ENCODE measurements around the gene IL1RL2. TPM values are rescaled to one million over a fixed set of nuclear protein-coding genes. Genes with fewer than 3 reads are reported as not detected.
A peak's percentile ranks its signal among the peaks of the same experiment; 100 is the strongest.

IL1RL2 gene
- total RNA-seq, 1 donor from 2014 or later: 1.0 TPM

DNA sequence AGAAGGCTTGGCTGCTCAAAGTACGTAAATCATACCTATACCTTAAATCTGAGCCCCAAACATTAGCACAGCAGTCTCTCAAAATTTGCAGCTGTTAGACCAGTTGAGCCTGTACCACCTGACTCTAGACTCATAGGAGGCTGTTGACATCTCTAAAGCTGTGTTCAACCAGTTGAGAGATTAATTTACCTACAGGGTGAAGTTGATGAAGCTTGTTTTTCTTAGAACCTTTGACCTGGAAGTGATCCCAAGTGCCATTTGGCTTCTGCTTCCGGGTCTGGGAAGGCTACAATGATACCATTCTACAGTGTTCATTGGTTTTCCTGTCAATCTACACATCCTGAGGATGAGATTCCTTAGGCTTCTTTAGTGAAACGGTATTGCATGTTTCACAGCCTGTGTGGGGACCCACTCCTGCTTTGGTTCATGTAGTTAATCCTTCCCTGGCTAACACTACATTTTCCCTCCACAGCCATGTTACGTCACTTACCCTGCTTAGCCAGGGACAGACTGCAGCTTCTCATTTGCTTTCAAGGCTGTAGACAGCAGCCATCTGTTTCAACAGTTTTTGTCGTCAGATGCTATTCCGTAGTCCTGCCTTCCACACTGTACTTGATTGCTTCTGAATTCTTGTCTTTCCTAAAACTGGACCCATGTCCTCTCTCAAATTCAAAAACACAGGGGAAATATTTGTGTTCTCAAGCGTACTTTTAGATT is 4.7 kb upstream of the IL1RL2 start:
- Mint-ChIP-seq H3K27ac (peak overlapping the region; percentile 84), H3K36me3 (no peaks in the 10 kb centered on the region)
- DNase-seq (ENCODE audit: extremely low spot score, unreplicated experiment): no peak

DNA sequence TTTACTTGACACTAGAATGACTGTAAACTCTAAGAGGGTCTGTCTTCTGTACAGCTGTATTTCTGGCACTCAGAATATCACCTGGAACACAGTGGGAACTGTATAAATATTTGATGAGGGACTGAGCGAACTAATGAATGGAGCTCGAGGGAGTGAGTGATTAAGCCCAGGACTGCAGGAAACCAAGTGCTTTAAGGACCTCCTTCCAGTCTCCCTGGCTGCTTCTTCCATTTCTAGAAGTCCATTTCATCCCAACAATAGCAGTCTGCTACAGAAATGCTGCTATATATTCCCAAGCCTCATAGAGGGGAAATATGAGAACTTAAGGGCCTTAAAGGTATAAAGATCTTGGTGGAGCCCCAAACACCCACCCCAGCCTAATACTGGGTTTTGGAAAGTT is 2.8 kb upstream of the IL1RL2 start:
- H3K27ac Mint-ChIP-seq: no peak overlapping the region
- TF ChIP-seq, protein P1, sequence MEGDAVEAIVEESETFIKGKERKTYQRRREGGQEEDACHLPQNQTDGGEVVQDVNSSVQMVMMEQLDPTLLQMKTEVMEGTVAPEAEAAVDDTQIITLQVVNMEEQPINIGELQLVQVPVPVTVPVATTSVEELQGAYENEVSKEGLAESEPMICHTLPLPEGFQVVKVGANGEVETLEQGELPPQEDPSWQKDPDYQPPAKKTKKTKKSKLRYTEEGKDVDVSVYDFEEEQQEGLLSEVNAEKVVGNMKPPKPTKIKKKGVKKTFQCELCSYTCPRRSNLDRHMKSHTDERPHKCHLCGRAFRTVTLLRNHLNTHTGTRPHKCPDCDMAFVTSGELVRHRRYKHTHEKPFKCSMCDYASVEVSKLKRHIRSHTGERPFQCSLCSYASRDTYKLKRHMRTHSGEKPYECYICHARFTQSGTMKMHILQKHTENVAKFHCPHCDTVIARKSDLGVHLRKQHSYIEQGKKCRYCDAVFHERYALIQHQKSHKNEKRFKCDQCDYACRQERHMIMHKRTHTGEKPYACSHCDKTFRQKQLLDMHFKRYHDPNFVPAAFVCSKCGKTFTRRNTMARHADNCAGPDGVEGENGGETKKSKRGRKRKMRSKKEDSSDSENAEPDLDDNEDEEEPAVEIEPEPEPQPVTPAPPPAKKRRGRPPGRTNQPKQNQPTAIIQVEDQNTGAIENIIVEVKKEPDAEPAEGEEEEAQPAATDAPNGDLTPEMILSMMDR (conservative IDR thresholded peaks at IDR 0.05): no peak
- peaks cover 13% of the 10 kb centered on the region for H3K27me3 Mint-ChIP-seq
- H3K9me3 Mint-ChIP-seq: no peaks in the 10 kb centered on the region
- DNase-seq (ENCODE audit: extremely low spot score, unreplicated experiment): no peak
- H3K36me3 Mint-ChIP-seq: no peaks in the 10 kb centered on the region
- peaks cover 10% of the 10 kb centered on the region for H3K4me1 Mint-ChIP-seq (ENCODE audit: unreplicated experiment)
- no peak overlapping the region for H3K4me3 Mint-ChIP-seq

More for the DNA sequence above, 4.7 kb upstream of the IL1RL2 start:
- H3K4me1 Mint-ChIP-seq (ENCODE audit: unreplicated experiment): peaks cover 10% of the 10 kb centered on the region
- TF ChIP-seq, protein P1 (conservative IDR thresholded peaks at IDR 0.05): no peak
- no peaks in the 10 kb centered on the region for H3K9me3 Mint-ChIP-seq
- peaks cover 8% of the 10 kb centered on the region for H3K27me3 Mint-ChIP-seq
- peak overlapping the region; percentile 68 for H3K4me3 Mint-ChIP-seq

DNA sequence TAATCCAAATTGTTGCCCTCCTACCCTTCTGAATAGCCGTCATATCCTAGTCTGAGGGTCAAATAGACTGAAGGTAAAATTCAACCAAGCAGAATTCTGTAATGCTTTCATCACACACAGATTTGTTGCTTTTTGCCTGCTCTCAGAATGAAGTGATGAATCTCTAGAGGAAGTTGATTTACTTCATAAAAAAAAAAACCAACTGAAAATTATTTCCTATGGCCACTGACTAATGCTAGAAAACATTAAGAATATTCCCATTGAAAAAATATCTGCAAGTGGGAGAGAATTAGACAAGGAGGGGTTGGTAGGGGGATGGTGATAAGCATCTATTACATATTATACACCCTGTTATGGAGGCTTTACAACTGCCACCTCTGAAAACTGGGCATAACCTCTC is 2.3 kb upstream of the IL1RL2 start:
- Mint-ChIP-seq H3K36me3 (no peaks in the 10 kb centered on the region), H3K27me3 (peaks cover 13% of the 10 kb centered on the region), H3K4me3 (no peak overlapping the region), H3K4me1 (ENCODE audit: unreplicated experiment) (peaks cover 10% of the 10 kb centered on the region), H3K27ac (no peak overlapping the region), H3K9me3 (no peaks in the 10 kb centered on the region)
- TF ChIP-seq, protein P1 (conservative IDR thresholded peaks at IDR 0.05): no peak
- DNase-seq (ENCODE audit: extremely low spot score, unreplicated experiment): no peak

DNA sequence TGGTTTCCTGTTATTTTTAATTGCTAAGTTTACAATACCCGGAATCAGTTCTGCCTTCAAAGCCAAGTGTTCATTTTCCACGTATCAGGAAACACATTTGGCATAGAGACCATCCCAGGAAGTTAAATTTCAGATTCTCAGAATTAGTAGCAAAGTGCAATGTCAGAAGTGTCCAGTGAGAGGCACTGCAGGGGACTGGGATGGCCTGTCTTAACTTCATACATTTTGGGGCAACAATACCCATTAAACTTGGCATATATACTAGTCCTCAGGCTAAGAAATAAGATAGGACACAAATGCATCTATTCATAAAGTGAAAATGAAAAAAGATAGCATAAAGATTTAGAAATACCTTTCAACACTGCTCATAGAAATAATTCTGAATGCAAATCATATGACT is 1.5 kb upstream of the IL1RL2 start:
- TF ChIP-seq, protein P1 (conservative IDR thresholded peaks at IDR 0.05): peak; percentile 61
- H3K9me3 Mint-ChIP-seq: no peaks in the 10 kb centered on the region
- no peaks in the 10 kb centered on the region for H3K36me3 Mint-ChIP-seq
- no peak overlapping the region for H3K4me3 Mint-ChIP-seq
- H3K27me3 Mint-ChIP-seq: peaks cover 13% of the 10 kb centered on the region
- peaks cover 11% of the 10 kb centered on the region for H3K4me1 Mint-ChIP-seq (ENCODE audit: unreplicated experiment)
- no peak for DNase-seq (ENCODE audit: extremely low spot score, unreplicated experiment)
- no peak overlapping the region for H3K27ac Mint-ChIP-seq

DNA sequence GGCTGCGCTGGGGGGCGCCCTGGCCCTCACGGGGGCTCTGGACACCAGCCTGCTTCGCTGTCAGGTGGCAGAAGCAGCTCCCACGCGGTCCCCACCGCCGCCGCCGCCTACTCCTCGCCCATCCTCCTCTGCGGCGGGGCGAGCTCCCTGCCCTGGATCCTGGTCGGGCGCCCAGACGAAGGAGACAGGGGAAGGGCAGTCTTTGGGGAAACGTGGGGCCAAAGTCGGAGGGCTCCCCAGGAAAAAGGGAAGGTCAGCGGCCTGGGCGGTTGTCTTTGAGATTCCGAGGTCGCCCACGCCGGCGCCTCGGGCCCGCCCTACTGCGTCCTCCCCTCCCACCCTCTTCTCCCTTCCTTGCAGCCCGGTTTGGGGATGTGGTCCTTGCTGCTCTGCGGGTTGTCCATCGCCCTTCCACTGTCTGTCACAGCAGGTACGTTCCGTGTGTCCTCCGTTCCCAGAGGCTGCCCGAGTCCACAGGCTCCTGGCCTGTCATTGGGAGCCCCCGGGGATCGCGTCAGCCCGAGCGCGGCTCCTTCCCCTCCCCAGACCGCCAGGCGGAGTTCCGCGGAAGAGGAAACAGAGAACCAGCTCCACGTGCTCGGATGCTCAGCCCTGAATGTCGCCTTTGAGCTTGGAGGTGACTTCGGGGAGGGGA is 800 bp downstream of the IL1RL2 start:
- Mint-ChIP-seq H3K4me3 (peak overlapping the region; percentile 86), H3K4me1 (ENCODE audit: unreplicated experiment) (peaks cover 6% of the 10 kb centered on the region)

More for the DNA sequence above, 800 bp downstream of the IL1RL2 start:
- no peaks in the 10 kb centered on the region for H3K36me3 Mint-ChIP-seq
- DNase-seq (ENCODE audit: extremely low spot score, unreplicated experiment): no peak
- no peaks in the 10 kb centered on the region for H3K9me3 Mint-ChIP-seq
- H3K27me3 Mint-ChIP-seq: peaks cover 13% of the 10 kb centered on the region
- peak overlapping the region; percentile 59 for H3K27ac Mint-ChIP-seq
- TF ChIP-seq, protein P1 (conservative IDR thresholded peaks at IDR 0.05): peak; percentile 41

Data from type B pancreatic cell (in vitro differentiated cells).